ENCODE data around the gene ART1. TPM values are rescaled to one million over a fixed set of nuclear protein-coding genes. Genes with fewer than 3 reads are reported as not detected.

The ART1 gene
- total and polyA plus RNA-seq, 2 donors (not counting 3 experiments of a cell fraction or from before 2014, with no cell fraction given) = not detected

- no peak for FAIRE-seq
- no peak overlapping the region for H3K9ac ChIP-seq (replicated peaks; ENCODE audit: extremely low read depth, insufficient read depth, low read length)
- no TSS peak for BruUV-seq (replicated peaks)
- no peaks in the 10 kb centered on the region for H3K4me1 ChIP-seq (ENCODE audit: control insufficient read depth, extremely low read depth, insufficient read depth, low read length)
- H2AFZ ChIP-seq (ENCODE audit: low read depth, low read length) = no peak overlapping the region
- no peaks in the 10 kb centered on the region for H3K9me3 ChIP-seq (replicated peaks; ENCODE audit: control insufficient read depth, insufficient read depth, low read length)
- H4K20me1 ChIP-seq (replicated peaks; ENCODE audit: control insufficient read depth, extremely low read depth, insufficient read depth, low read length) = no peaks in the 10 kb centered on the region
- ChIA-PET POLR2A (no interaction called here), CTCF (interaction anchor here (0.6 kb wide), 1 partner anchor 141 kb away, joined by 4 read pairs; no protein-coding TSS in a partner anchor)
- no peak overlapping the region for H3K4me2 ChIP-seq (ENCODE audit: insufficient read depth, low read length)
- no peak for TF ChIP-seq JUN (IDR thresholded peaks at IDR 0.05; ENCODE audit: borderline replicate concordance, insufficient read depth, insufficient read length, low read depth)
- no peak for TF ChIP-seq CTCF (IDR thresholded peaks at IDR 0.05; ENCODE audit: extremely low read depth in 1 of 2, insufficient read depth in 1 of 2, low read depth in 1 of 2, low read length in 2 of 2)
- TF ChIP-seq GATA2 (IDR thresholded peaks at IDR 0.05; ENCODE audit: insufficient read depth, insufficient read length, low read depth, low read length) = no peak
- TF ChIP-seq POLR2A (IDR thresholded peaks at IDR 0.05; ENCODE audit: low read depth, low read length) = no peak
- no peak for TF ChIP-seq MAX (IDR thresholded peaks at IDR 0.05; ENCODE audit: insufficient read depth, insufficient read length)
- no peak for TF ChIP-seq POLR2AphosphoS5 (IDR thresholded peaks at IDR 0.05; ENCODE audit: insufficient read depth, low read depth, low read length)
- TF ChIP-seq FOS (IDR thresholded peaks at IDR 0.05; ENCODE audit: borderline replicate concordance, insufficient read depth, low read length) = no peak
- no peak for TF ChIP-seq EZH2 (IDR thresholded peaks at IDR 0.05; ENCODE audit: borderline replicate concordance, low read depth, low read length, severe bottlenecking)
- no peak for TF ChIP-seq MYC (IDR thresholded peaks at IDR 0.05; ENCODE audit: low read depth, low read length)
- H3K36me3 ChIP-seq (ENCODE audit: control insufficient read depth in 2 of 2, extremely low read depth in 1 of 2, insufficient read depth in 2 of 2, low read length in 2 of 2) = peaks cover 37% of the 10 kb centered on the region in 2 experiments
- intact Hi-C loops (cut with micrococcal nuclease) (no loop called here), dilution Hi-C loops (cut with MboI; ENCODE audit: extremely low pct_ligation_motif_present, low sequenced_read_pairs) (no loop called here)
- H3K27ac ChIP-seq (ENCODE audit: insufficient read depth, low read depth, low read length) = no peak overlapping the region
- H3K9me1 ChIP-seq (replicated peaks; ENCODE audit: control insufficient read depth, extremely low read depth, insufficient read depth, low read length) = no peaks in the 10 kb centered on the region
- H3K79me2 ChIP-seq (ENCODE audit: control insufficient read depth, insufficient read depth, low read length) = no peaks in the 10 kb centered on the region
- DNase-seq (ENCODE audit: low read depth, low spot score) = no peak
- H3K27me3 ChIP-seq (ENCODE audit: control insufficient read depth in 2 of 2, insufficient read depth in 2 of 2, low read length in 2 of 2) = no peaks in the 10 kb centered on the region
- no peak overlapping the region for H3K4me3 ChIP-seq (replicated peaks in 1 of 3; ENCODE audit: insufficient read depth in 1 of 3, low read depth in 1 of 3, low read length in 3 of 3)
Observed at GRCh38 chr11:3700910-3701309, 56.0 kb downstream of the ART1 start.

Measured in endothelial cell of umbilical vein (primary cell).